ENCODE results near the gene RAB28.

RAB28 gene

DNA sequence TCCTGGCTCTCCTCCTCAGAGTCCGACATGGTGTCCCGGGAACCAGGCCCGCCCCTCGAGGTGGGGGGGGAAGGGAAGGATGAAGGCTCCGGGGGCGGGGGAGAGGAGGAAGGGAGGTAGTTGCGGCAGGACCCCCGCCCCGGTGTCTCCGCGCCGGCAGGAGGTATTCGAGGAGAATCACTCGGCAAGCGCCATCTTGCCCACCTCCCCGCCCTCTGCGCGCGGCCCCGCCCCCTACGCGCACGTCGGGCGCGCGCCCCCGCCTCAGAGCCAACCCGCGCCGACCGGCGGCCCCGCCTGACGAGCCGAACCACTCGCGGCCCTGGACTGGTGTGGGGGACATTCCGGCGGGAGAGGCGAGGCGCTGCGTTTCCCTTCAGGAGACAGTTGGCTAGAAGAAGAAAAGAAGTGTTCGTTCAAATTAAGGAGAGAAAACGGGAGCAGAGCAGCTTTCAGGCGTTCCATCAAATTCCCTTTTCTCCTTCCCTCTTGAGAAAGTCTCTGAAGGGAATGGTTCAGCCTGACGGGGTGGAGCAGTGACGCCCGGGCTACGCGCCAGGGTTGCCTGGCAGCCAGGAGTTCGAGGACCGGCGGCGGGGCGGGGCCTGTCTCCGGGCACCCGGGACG, at the start of gene RAB28:
Gene RAB28 (minus strand): TSS at position 219 of the 627 bp plus-strand sequence.
- DNase-seq = peak; percentile 89
- in situ Hi-C loops (cut with HindIII; ENCODE audit: low pct_ligation_motif_present, low pct_unique_long_range_greater_than_20kb, low sequenced_read_pairs) = no loop called here

DNA sequence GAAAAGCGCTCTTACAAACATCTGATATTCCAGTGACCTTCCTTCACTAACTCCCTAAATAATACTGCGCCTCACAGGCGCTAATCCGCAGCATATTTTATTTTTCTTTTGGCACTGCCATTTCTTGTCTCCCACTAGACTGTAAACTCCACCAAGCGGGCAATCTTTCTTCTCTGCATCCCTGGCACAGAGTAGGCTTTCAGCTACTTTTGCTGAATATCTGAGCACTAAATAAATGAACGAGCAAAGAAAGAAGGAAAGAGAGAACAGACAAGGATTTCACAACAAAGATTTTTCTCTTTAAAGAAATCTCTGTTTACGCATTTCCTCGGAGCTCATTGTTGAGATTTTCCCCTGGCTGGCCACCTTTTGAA, 47.5 kb upstream of the RAB28 start:
- DNase-seq = no peak
- in situ Hi-C loops (cut with HindIII; ENCODE audit: low pct_ligation_motif_present, low pct_unique_long_range_greater_than_20kb, low sequenced_read_pairs) = no loop called here

DNA sequence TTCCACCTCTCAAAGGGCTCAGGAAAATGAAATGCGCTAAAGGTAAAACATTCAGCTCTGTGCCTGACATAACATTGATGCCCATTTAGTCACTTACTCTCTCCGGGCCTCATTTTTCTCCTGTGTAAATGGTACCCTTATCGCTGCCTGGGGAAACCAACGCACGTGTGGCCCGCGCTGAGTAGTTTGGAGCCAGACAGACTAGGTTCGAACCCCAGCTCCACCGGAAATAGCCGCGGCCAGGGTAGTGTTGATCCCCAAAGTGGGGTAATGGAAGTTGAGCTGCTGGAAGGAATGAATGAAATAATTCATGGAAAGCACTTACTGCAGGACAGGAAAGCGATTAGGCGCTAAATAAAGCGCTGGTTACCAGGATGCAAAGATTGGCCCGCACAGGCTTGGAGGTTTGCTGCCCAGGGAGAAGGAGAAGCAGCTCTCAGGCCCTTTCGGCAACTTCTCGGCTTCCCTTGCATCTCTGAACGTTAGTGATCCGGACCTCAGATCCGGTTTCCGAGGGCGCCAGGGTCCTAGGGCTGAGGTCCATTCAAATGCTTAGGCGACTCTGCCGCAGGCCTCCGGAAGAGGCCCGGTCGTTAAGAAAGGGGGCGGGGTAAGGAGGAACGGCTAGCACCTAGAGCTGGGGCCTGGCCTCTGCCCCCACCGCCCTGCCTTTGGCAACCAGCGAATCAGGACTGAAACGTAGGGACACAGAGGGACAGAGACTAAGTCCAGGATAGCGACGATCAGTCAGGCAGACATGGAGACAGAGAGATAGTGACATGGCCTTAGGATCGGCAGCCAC, 46.9 kb upstream of the RAB28 start:
- no peak for DNase-seq
- in situ Hi-C loops (cut with HindIII; ENCODE audit: low pct_ligation_motif_present, low pct_unique_long_range_greater_than_20kb, low sequenced_read_pairs) = no loop called here

DNA sequence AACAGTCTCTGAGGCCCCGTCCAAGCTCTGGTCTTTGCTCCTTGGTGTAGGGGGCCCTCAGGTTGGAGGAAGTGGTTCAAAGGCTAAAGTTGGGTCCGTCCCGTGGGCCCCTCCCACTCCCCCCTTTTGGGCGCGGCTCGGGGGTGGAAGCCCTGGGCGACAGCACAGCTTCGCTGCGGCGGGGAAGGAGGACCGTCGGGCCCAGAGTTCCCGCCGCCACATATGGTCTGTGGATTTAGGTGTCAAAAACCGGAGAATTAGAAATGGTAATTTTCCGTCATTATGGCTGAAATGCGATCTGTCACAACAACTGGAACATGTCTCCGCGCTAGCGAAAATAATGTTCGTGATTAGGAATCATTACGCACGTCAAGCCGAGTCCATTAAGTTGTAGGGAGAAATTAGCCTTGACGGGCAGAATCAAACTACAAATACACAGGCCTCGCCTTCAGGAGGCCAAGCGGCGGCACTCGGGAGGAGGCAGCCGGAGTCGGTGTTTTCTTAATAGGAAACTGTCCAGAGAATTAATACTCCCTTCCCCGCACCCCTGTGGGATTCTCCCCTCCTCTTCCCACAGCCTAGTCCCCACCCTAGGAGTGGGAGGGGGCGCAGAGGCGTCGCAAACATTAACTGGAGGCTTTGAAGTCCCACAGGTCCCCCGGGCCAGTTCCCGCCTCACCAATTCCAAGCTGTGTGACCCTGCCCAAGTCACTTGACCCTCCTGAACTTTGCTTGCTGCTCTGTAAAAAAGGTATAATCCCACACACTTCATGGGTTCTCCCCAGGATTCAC, 45.2 kb upstream of the RAB28 start:
- no peak for DNase-seq
- in situ Hi-C loops (cut with HindIII; ENCODE audit: low pct_ligation_motif_present, low pct_unique_long_range_greater_than_20kb, low sequenced_read_pairs) = no loop called here

DNA sequence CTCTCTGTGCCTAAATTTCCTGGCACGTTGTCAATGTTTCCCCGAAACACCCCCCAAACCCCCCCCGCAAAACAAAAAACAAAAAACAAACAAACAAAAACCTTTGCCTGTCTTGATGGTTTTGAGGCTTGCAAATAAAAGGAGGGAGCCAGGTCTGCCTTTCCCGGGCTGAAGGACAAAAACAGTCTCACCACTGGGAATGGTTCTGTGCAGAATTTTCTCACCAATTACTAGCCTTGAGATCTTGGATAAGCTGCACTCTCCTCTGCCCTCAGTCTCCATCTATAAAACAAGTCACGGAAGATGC, 44.6 kb upstream of the RAB28 start:
- DNase-seq = no peak

DNA sequence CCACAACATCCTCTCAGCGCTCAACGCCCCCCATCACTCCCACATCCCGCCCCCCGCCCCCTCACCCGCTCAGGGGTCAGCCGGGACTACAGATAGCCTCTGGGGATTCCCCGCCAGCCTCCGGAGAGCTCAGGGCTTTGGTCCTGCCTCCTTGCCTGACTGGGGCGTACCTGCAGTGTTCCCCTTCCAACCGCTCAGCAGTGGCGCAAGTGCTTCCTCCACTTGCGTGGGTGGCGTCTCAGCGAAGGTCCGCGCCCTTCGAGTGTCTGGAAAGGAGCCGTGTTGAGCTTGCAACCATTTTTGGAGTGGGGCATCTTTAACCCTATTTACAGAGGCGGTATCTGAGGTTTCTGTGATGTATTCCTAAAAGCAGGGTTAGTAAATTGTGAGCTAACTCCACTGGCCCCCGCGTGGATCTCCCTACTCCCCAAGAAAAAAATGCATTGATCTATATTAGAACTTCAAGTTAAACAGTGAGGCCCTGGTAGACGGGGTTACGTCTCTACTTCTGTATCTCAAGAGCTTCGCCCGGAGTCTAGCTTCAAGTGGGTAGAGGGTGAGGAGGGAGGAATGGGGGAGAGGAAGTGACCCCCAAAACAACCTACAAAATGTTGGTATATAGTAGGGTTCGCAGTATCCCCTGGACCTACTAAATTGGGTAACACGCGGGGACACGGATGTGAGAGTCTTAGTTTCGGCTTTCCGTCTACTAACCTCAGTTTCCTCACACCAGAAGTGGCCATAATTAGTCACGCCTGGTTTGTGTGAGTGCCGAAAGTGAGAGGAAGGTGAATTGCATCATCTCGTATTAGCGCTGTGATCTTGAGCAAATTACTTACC, 44.1 kb upstream of the RAB28 start:
- no peak for DNase-seq
- in situ Hi-C loops (cut with HindIII; ENCODE audit: low pct_ligation_motif_present, low pct_unique_long_range_greater_than_20kb, low sequenced_read_pairs) = no loop called here

More for the DNA sequence above, 44.6 kb upstream of the RAB28 start:
- in situ Hi-C loops (cut with HindIII; ENCODE audit: low pct_ligation_motif_present, low pct_unique_long_range_greater_than_20kb, low sequenced_read_pairs) = no loop called here

DNA sequence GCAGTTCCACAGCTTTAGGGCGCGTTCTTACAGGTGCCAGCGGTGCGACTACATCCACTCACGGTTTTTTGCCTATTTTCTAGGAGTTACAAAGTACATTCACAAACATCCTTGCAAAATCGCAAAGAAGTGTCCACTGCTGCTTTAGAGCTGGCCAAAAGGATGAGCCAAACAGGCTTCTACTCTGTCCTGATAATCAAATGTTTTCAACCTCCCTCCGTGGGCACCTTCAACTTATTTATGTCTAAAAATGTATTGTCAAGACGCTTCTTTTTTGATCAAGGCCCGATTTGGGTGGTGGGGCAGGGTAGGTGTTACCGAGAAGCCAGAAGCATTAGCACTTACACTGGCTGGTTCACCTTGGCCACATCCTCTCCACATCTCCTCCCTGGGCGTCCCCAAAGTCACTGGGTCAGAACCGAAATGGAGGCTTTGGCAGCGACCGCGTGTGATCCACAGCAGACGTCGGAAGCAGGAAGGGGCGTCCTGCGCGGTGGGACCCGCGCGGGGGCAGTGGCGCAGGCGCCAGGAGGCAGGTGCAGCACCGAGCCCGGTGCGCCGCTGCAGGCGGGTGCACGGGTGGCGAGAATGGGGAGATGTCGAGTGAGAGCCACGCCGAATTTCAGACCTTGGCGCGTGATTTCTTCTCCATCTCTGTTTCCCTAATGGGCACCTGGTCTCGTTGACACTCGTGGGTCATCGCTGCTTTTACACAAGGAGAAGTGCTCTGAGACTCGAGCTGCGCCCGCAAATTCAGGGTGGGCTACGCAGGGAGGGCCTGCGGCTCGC, 43.2 kb upstream of the RAB28 start:
- no peak for DNase-seq
- in situ Hi-C loops (cut with HindIII; ENCODE audit: low pct_ligation_motif_present, low pct_unique_long_range_greater_than_20kb, low sequenced_read_pairs) = no loop called here

DNA sequence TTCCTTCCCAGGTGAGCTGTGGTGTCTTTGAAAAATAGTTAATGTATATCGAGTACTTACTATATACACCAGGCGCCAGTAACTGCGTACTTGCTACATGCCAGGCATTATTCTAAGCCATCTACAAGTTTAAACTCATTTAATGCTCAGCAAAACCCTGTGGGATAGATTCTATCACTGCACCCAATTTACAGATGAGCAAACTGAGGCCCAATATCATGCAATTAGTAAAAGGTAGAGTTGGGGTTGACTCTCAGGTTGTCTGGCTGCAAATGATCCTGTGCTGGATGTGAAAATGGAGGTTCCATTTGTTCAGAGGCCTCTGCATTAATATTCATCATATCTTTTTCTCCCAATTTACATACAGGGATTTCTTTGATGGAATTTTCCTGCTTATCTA, 42.5 kb upstream of the RAB28 start:
- DNase-seq = no peak
- in situ Hi-C loops (cut with HindIII; ENCODE audit: low pct_ligation_motif_present, low pct_unique_long_range_greater_than_20kb, low sequenced_read_pairs) = no loop called here

DNA sequence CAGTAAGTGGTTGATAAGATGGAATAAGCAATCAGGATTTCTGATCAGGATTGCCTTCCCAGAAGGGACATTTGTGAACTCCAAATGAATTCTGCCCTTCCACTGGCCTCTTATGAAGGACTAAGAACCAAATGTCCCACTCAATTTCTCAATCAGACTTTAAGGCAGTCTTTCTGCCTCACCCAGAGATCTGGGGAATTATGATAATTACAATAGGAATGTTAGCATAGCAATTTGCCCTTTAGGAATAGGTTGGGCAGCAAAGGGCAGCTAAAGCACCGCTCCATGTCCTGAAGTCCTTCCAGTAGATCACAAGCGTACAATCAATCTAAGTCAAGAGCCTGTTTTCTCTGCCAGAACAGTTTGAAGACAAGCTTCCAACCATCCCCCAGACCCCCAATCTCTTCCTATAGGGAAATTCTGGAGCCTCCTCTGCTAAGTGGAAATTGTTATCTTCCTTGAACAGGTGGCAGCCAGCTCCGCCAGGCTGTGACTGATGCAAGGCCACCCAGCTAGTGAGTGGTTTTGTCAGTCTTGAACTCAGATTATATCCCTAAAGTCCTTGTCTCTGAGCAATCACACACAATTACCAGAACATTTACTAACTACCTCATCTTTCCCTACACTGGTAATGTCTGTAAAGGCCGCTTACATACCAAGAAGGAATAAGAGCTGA, 41.6 kb upstream of the RAB28 start:
- no peak for DNase-seq
- in situ Hi-C loops (cut with HindIII; ENCODE audit: low pct_ligation_motif_present, low pct_unique_long_range_greater_than_20kb, low sequenced_read_pairs) = no loop called here

DNA sequence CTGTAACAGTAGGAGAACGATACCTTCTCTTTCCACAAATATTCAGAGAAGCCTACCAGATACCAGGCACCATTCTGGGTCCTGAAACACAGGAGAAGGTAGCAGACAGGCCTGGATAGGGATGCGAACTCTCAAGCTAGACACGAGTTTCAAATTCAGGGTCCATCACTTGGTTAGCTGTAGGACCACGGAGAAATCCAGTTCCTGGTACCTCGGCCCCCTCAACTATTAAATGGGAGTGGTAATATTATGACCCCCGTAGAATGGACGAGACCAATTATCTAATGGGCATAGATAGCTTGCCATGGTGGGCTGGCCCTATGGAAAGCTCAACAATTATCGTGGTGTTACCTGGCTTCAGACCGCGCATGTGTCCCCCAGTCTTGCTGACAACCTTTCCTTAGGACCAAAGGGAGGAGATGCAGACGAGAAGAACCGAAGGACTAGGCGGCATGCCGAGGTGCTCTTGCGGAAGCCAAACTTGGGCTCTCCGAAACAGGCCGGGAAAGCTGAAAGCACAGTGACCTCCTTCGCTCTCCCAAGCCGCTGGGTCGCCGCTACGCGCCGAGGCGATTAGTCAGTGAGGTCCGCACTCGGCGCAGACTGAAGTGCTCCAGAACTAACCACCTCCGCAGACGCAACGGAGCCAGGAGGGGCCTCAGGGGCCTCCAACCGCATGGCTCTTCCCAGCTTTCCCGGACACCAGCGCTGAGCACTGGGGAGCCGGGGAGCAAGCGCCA, 40.5 kb upstream of the RAB28 start:
- DNase-seq = no peak
- in situ Hi-C loops (cut with HindIII; ENCODE audit: low pct_ligation_motif_present, low pct_unique_long_range_greater_than_20kb, low sequenced_read_pairs) = no loop called here

DNA sequence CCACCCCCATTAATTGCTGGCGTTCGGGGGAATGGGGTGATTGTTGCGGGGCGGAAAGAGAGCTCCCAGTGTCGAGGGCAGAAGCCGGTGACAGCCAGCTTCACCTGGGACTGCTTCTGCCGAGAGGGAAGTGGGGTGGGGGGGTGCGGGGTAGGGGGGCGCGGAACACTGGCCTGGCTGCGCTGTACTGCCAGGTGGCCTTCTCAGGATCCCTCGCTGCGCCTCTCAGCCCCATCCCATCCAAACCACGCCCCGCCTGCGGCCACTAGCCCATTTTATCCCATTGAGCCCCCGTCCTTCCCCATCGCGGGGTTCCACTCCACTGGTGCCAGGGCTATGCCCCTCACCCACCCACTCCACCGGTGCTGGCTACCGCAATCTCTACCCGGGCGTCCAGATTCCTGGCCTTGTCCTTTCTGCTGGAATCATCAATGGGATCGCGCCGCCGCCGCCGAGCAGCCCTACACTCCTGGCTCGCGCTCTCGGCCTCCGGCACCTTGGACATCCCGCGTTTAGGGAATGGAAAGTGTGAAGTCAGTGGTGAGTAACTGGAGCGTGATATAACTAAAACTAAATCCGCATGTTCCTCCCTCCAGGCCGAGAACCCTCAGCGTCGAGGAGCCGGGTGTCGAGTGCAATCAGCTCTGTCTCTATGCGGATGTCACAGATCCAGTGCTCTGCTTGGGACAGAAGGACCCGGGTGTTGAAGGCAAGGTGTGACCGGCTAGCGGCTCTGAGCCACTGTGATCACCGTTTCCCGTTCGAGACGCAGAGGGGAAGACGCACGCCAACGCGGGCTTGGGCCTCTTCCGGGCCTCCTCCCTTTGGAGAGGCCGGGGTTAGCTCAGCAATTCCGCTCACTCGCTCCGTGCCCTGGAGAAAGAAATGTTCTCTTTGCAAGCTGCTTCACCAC, 39.7 kb upstream of the RAB28 start:
- in situ Hi-C loops (cut with HindIII; ENCODE audit: low pct_ligation_motif_present, low pct_unique_long_range_greater_than_20kb, low sequenced_read_pairs) = no loop called here
- DNase-seq = no peak

DNA sequence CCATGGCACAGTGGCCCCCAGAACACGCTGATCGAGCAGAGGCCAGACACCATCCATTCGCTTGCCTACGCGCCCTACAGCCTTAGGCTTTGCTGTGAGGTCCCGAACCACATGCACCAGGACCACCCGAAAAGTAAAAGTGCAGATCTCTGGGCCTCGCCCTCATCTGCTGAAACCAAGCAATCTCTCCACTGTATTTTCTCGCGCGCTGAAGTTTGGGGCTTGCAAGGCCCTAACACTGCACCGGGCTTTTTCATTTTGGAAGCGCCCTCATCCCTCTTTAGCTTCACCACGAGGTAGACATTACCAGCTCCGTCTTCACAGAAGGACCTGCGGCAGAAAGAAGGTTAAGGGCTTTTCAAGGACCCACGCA, 39.0 kb upstream of the RAB28 start:
- DNase-seq = no peak
- in situ Hi-C loops (cut with HindIII; ENCODE audit: low pct_ligation_motif_present, low pct_unique_long_range_greater_than_20kb, low sequenced_read_pairs) = no loop called here

DNA sequence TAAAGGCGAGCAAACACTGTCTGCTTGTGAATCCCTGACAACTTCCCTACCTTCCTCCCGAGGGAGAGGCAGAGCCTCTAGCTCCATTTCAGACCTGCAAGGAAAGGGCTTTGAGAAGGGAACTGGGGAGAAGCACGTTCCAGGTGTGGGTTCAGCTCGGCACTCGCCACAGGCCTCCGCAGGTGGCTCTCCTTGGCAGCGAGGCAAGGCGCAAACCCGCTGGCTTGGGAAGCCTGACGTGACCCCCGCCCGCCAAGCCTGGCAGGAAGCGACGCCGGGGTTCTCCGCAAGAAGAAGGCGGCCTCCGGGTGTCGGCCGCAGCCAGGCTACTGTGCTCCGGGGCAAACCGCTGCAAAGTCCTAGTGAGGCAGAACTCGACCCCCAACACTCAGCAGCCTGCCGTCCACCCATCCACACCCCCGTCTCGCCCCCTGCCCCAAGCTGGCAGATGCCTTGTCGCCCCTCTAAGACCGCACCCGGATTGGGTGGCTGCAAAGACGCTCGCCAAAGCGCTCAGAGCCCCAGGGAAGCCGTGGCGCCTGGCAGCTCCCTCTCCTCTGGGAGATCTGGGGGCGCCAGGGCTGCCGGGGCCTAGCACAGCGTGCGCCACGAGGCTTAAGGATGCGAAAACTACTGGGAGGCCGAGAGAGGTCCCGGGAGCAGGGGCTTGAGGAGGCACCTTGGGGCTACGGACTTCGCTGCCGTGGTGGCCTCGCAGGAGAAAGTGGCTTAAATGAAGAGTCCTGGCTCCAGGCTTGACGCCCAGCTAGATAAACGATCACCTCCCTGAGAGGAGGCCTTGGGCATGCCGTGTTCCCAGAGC, 38.4 kb upstream of the RAB28 start:
- in situ Hi-C loops (cut with HindIII; ENCODE audit: low pct_ligation_motif_present, low pct_unique_long_range_greater_than_20kb, low sequenced_read_pairs) = no loop called here
- no peak for DNase-seq

DNA sequence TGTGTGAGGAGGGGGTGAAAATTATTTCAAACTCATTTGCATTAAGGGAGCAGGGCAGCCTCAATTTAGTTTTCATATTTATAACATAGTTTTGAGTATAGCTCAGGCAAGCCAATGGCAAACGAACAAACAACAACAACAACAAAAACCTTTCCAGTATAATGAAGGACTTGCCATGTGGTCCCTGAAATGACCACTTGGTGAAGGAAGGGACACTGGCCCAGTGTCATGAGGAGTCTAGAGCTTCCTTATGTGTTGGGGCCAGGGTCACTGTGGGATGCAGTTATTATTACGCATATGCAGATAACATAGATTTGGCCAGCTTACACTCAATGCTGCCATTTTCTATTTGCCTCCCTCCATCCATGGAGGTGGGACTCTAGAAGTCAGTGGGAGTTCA, 36.9 kb upstream of the RAB28 start:
- no peak for DNase-seq
- in situ Hi-C loops (cut with HindIII; ENCODE audit: low pct_ligation_motif_present, low pct_unique_long_range_greater_than_20kb, low sequenced_read_pairs) = no loop called here

DNA sequence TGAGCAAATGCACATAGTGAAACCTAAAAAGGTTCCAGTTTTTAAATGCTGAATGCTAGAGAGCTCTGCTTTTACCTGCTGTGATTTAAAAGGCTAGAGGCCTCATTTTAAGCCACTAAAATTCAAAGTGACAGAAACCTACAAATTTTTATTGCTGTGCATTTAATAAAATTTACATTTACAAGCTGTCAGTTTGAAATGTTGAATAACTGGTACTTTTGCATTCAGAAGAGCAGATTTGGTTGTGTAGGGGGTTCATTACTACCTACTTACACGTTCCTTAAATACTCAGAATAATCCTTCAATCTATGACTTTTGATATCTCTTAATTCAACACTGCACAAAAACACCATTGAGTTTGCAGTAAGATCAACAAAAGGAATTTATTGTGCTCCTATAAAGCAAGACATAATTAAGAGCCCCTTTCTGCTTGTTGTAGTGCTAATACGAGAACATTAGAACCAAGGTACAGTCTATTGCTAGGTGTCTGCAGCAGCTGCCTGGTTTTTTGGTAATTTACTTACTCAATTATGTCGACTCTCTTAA, 32.2 kb upstream of the RAB28 start:
- no peak for DNase-seq
- in situ Hi-C loops (cut with HindIII; ENCODE audit: low pct_ligation_motif_present, low pct_unique_long_range_greater_than_20kb, low sequenced_read_pairs) = no loop called here

Data from ACHN (cell line).